IPS-18c (cell line): Measurements from ENCODE around the gene CCR3.
"Not testable (repeated sequence)": the region's sequence is repeated elsewhere in the genome, so short reads cannot be mapped to it uniquely, and the experiment has no call there.

Experiments
- H3K4me3 ChIP-seq: 2 replicates; pipeline ENCODE4 v1.7.0; 2013; ENCODE audit warnings: low read depth, mild to moderate bottlenecking, low read length, moderate library complexity; ENCODE audit not compliant: insufficient read depth
- H3K9me3 ChIP-seq: one replicate; pipeline ENCODE4 v1.6.1; 2013; ENCODE audit warnings: mild to moderate bottlenecking, low read length, moderate library complexity; ENCODE audit not compliant: control insufficient read depth, insufficient read depth

The CCR3 gene

DNA sequence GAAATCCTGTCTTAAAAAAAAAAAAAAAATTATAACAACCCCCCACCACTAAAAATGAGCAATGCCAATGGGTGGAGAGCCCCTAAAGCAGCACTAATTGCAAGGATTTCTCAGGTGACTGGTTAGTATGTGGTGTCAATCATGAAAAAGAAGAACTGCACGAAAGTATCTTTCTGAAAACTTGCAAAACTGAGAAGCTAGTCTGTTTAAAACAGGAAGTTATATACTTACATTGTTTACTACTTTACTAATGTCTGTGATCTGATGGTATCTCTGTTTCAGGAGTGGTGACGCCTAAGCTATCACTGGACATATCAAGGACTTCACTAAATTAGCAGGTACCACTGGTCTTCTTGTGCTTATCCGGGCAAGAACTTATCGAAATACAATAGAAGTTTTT is at the start of gene CCR3:
TSS of gene CCR3 (plus strand) at position 341 of the 400 bp plus-strand sequence. CDS start 22,699 bp downstream, outside the sequence.
- H3K4me3 ChIP-seq: no peak within 1 kb of the TSS
- no peaks in the 10 kb centered on the region for H3K9me3 ChIP-seq

- no peak overlapping the region for H3K4me3 ChIP-seq
Measured at GRCh38 chr3:46192939-46193338, 49.3 kb upstream of the CCR3 start.

GRCh38 chr3:46193436-46193835 is 48.8 kb upstream of the CCR3 start:
- H3K4me3 ChIP-seq: no peak overlapping the region

More at GRCh38 chr3:46192939-46193338, 49.3 kb upstream of the CCR3 start:
- no peaks in the 10 kb centered on the region for H3K9me3 ChIP-seq

DNA sequence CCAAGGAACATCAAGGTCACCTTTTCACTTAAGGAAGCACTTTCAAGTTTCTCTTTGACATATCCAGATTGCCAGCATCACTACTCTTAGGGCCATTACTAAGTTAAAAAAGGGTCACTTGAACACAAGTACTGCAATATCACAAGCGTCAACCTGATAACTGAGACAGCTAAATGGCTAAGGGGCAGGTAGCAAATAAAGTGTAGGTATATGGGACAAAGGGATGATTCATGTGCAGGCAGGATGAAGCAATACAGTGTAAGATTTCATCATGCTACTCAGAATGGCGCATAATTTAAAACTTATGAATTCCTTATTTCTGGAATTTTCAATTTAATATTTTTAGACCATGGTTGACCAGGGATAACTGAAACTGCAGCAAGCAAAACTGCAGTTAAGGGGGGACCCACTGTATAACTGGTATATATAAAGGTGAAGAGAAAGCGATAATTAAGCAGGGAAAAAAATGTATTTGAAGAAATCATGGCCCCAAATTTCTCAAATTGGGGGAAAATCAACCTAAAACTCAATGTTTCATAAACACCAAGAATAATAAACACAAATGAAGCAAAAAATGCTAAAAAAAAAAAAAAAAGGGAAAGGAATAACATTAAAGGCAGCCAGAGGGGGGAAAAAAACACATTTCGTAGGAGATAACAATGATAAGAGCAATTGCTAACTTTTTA is 47.2 kb upstream of the CCR3 start:
- H3K9me3 ChIP-seq: no peaks in the 10 kb centered on the region

More at GRCh38 chr3:46193436-46193835, 48.8 kb upstream of the CCR3 start:
- H3K9me3 ChIP-seq: no peaks in the 10 kb centered on the region

DNA sequence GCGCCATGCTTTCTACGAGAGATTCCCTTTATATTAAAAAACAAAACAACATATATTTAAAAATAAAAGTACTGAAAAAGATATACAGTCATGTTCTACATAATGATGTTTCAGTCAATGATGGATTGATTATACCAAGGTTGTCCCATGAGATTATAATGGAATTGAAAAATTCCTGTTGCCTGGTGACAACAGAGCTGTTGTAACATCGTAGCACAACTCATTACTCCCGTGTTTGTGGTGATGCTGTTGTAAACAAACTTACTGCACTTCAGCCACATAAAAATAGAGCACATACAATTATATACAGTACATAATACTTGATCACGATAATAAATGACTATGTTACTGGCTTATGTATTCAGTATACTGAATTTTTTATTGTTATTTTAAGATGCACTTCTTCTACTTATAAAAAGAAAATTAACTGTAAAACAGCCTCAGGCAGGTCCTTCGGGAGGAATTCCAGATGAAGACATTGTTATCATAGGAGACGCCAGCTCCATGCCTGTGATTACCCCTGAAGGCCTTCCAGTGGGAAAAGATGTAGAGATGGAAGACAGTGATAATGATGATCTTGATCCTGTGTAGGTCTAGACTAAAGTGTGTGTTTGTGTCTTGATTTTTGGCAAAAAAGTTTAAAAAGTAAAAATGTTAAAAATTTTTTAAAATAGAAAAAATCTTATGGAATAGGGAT is 45.9 kb upstream of the CCR3 start:
- Histone ChIP-seq H3K9me3 (no peaks in the 10 kb centered on the region), H3K4me3 (no peak overlapping the region)

More for the DNA sequence above, 47.2 kb upstream of the CCR3 start:
- no peak overlapping the region for H3K4me3 ChIP-seq

- Histone ChIP-seq H3K9me3 (no peaks in the 10 kb centered on the region), H3K4me3 (no peak overlapping the region)
Measured at GRCh38 chr3:46200211-46200610, 42.0 kb upstream of the CCR3 start.

DNA sequence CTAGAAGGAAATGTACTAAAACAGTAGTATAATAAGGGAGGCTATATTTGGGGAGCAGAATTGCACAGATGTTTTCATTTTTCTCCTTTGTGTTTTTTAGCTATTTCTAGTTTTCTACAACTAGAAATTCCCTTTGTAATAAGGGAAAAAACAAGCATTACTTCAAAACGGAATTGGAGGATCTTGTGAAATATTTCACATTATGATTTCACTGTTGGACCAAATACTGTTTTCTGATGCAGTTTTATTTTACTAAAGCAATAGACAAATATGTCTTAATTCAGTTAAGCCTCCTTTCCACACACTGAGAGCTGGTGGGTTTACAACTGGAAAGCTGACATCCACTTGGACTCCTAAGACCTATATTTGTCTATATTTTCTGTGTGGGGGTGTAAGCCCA is 41.5 kb upstream of the CCR3 start:
- Histone ChIP-seq H3K9me3 (no peaks in the 10 kb centered on the region), H3K4me3 (no peak overlapping the region)

DNA sequence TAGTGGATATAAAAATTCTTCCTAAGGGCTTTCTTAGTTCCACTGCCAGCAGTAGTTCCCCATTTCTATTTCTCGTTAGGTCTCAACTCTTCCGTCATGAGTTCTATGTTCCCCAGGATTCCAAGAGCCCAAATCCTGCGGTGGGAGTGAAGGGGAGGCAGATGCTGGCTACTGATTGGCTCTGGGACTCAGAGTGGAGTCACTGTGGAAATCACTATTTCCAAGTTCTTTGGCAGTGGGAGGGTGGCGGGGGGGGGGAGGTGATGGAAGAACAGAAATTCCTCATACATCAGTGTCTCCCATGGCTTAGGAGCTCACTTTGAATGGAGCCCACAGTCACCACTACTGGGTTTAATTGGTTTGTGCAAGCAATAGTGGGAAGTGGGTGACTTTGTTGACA is 39.7 kb upstream of the CCR3 start:
- H3K4me3 ChIP-seq: no peak overlapping the region

DNA sequence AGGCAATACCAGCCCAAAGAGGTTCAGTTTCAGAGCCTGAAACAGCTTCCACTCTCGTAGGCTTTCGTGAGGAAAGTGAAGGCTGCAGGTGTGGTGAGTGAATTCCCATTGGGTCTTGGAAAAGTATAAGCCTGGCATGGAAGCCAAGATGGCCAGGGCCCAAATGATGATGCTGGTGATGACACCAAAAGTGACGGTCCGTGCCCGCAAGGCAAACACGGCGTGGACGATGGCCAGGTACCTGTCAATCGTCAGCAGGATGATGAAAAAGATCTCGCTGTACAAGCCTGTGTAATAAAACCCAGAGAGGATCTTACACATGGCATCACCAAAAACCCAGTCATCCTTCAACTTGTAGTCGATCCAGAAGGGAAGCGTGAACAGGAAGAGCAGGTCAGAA is 38.6 kb upstream of the CCR3 start:
- Histone ChIP-seq H3K4me3 (no peak overlapping the region), H3K9me3 (no peaks in the 10 kb centered on the region)

More for the DNA sequence above, 39.7 kb upstream of the CCR3 start:
- H3K9me3 ChIP-seq: no peaks in the 10 kb centered on the region

GRCh38 chr3:46205286-46205960 is 36.8 kb upstream of the CCR3 start:
- H3K4me3 ChIP-seq: no peak overlapping the region
- no peaks in the 10 kb centered on the region for H3K9me3 ChIP-seq

GRCh38 chr3:46206282-46207015 is 35.8 kb upstream of the CCR3 start:
- H3K9me3 ChIP-seq: no peaks in the 10 kb centered on the region
- no peak overlapping the region for H3K4me3 ChIP-seq

DNA sequence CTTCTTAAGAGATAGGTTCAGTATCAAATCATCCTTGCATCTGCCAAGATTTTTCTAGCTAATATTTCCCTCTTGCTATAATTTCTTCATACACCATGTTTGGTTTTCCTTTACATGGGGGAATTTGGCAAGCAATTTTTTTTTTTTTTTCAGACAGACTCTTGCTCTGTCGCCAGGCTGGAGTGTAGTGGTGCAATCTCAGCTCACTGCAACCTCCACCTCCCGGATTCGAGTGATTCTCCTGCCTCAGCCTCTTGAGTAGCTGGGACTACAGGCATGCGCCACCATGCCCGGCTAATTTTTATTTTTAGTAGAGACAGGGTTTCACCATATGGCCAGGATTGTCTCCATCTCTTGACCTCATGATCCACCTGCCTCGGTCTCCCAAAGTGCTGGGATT is 34.7 kb upstream of the CCR3 start:
- not testable (repeated sequence) for H3K4me3 ChIP-seq, H3K9me3 ChIP-seq

- Histone ChIP-seq H3K9me3 (no peaks in the 10 kb centered on the region), H3K4me3 (no peak within 1 kb of the TSS)
Measured at GRCh38 chr3:46208167-46208704, 34.0 kb upstream of the CCR3 start, which contains the start of gene CCR1. Gene CCR1, minus strand, starts transcription at chr3:46208313. Its CDS starts 4,000 bp downstream, at chr3:46204313.

DNA sequence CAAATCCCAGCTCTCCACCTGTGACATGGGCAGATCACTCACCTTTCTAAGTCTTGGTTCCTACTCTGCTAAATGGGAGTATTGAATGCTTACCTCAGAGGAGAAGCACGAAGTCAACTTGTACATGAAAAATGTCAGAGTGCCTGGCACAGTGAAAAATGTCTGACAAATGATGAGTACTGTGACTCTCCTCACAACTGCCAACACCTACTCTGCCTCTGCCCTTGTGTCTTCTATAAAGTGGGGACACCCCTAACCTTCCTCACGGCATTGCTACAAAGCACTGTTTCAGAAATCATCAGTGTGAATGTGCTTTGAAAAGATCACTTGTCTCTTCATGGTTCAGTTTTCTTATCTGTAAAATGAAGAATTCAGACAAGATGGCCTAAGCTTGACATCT is 33.2 kb upstream of the CCR3 start:
- no peaks in the 10 kb centered on the region for H3K9me3 ChIP-seq

GRCh38 chr3:46209746-46210470 is 32.4 kb upstream of the CCR3 start:
- no peak overlapping the region for H3K4me3 ChIP-seq
- H3K9me3 ChIP-seq: no peaks in the 10 kb centered on the region

More for the DNA sequence above, 33.2 kb upstream of the CCR3 start:
- H3K4me3 ChIP-seq: no peak overlapping the region

DNA sequence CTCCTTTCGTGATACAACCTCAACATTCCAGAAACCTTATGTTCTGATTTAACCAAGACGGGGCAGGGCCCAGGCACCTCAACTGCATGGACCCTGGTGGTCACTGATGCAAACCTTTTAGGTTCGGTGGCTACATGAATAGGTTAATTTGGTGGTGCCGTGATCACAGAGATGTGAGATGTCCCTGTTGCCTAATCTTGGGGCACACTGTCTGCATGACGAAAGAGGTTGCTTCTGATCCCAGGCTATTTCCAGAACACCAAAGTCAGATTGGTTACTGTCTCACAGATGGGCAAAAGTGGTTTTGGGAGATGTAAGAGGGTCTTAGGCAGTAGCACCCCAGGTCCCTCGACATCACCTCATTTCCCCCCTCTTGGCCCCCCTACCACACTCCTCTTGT is 30.2 kb upstream of the CCR3 start:
- no peaks in the 10 kb centered on the region for H3K9me3 ChIP-seq

More for the DNA sequence above, 30.2 kb upstream of the CCR3 start:
- H3K4me3 ChIP-seq: no peak overlapping the region
